Heart left ventricle (tissue), 13 donors: Measurements from ENCODE around the gene ARL6IP1.
"Not testable (repeated sequence)": the region's sequence is repeated elsewhere in the genome, so short reads cannot be mapped to it uniquely, and the experiment has no call there.

Experiments
- POLR2A ChIP-seq, 2 donors: fragments of 450-650 bp; IDR thresholded peaks; one replicate each; pipeline ENCODE4 v1.6.1; 2017; ENCODE audit warnings: antibody characterized with exemption in 2 of 2, mild to moderate bottlenecking in 2 of 2, moderate library complexity in 2 of 2
- TF ChIP-seq, protein P1 (sequence below), 12 donors: fragments of 200-600 bp; sonication (generic) in 4 of 12; IDR thresholded peaks; one replicate each; pipeline versions ENCODE4 v1.5.0 to v1.8.0; 2018 to 2022; ENCODE audit warnings: antibody characterized with exemption in 12 of 12, mild to moderate bottlenecking in 5 of 12
- donor health status: ischemic (EF 13 %, LVEDD 7.1; RV severe dilation, severe dysfunction).
- donor health status: DM: no; HTN: yes; CAD: no.
- donor health status: DM: no; HTN: no; CAD: no.
- donor health status: ischemic (EF 25% LVEDD 6.9; RV normal size, moderate dysfunction).
- donor health status: ischemic (EF 25% LVEDD 5.7; RV mildly dilated, moderate dysfunction).
- donor health status: ischemic (EF 35%, LVEDD 5.7; RV mildly dilated, moderate dysfunction).
- donor health status: nonischemic (EF 11% LVEDD 7.7; RV severe dilation, severe dysfunction).
- donor health status: DM: yes; HTN: yes; CAD: no.
- donor health status: PGD.
- donor health status: ischemic (EF 29% LVEDD 5.4; RV normal size, mild dysfunction).
- donor health status: nonischemic (EF 23%, LVEDD 6.1; RV moderate dilation, normal function).

DNA sequence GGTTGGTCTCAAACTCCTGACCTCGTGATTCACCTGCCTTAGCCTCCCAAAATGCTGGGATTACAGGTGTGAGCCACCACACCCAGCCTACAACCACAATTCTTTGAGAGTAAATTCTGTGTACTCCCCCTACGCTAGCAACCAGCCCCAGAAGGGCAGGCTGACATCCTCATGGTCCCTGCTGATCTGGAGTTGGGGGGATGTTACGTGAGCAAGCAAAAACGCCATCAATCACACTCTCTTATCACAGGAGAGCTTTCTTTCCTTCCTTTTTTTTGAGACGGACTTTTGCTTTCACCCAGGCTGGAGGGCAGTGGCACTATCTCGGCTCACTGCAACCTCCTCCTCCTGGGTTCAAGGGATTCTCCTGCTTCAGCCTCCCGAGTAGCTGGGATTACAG is 29.2 kb downstream of the ARL6IP1 start:
- TF ChIP-seq, protein P1, sequence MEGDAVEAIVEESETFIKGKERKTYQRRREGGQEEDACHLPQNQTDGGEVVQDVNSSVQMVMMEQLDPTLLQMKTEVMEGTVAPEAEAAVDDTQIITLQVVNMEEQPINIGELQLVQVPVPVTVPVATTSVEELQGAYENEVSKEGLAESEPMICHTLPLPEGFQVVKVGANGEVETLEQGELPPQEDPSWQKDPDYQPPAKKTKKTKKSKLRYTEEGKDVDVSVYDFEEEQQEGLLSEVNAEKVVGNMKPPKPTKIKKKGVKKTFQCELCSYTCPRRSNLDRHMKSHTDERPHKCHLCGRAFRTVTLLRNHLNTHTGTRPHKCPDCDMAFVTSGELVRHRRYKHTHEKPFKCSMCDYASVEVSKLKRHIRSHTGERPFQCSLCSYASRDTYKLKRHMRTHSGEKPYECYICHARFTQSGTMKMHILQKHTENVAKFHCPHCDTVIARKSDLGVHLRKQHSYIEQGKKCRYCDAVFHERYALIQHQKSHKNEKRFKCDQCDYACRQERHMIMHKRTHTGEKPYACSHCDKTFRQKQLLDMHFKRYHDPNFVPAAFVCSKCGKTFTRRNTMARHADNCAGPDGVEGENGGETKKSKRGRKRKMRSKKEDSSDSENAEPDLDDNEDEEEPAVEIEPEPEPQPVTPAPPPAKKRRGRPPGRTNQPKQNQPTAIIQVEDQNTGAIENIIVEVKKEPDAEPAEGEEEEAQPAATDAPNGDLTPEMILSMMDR (IDR thresholded peaks at IDR 0.05): not testable (repeated sequence)
- not testable (repeated sequence) for TF ChIP-seq POLR2A (IDR thresholded peaks at IDR 0.05)
